ENCODE results near the gene ZNF208.

DNA sequence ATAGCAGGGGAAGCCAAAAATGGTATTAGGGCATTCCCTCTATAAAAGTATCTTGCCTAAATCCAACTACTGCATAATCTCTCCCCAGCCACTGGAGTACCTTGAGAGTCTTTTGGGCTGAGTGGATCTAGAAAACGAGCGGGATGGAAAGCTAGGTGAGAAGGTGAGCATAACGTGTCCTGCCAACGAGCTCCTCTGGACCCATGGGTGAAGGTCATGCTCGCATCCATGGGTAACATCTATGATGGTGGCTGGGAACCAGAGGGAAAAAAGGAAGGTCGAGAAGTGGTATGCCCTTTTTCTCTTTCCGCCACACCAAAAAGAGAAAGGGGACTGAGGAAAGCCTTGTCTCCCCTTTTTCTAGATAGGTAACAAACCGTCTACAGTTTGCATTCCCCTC lies 63.0 kb downstream of the ZNF208 start:
- no peak for TF ChIP-seq POLR2A (IDR thresholded peaks at IDR 0.05)
- TF ChIP-seq, protein P1, sequence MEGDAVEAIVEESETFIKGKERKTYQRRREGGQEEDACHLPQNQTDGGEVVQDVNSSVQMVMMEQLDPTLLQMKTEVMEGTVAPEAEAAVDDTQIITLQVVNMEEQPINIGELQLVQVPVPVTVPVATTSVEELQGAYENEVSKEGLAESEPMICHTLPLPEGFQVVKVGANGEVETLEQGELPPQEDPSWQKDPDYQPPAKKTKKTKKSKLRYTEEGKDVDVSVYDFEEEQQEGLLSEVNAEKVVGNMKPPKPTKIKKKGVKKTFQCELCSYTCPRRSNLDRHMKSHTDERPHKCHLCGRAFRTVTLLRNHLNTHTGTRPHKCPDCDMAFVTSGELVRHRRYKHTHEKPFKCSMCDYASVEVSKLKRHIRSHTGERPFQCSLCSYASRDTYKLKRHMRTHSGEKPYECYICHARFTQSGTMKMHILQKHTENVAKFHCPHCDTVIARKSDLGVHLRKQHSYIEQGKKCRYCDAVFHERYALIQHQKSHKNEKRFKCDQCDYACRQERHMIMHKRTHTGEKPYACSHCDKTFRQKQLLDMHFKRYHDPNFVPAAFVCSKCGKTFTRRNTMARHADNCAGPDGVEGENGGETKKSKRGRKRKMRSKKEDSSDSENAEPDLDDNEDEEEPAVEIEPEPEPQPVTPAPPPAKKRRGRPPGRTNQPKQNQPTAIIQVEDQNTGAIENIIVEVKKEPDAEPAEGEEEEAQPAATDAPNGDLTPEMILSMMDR (IDR thresholded peaks at IDR 0.05) = no peak
